ENCODE data around the gene EZH1. TPM values are rescaled to one million over a fixed set of nuclear protein-coding genes. Genes with fewer than 3 reads are reported as not detected.
A peak's percentile ranks its signal among the peaks of the same experiment; 100 is the strongest.

EZH1 gene
- total and polyA plus RNA-seq, 2 of the 4 experiments (the other 2 are of a cell fraction), result 17.6 to 27.3 TPM

- Histone ChIP-seq H3K4me1 (ENCODE audit: control insufficient read depth, insufficient read depth, low read length) (peaks cover 39% of the 10 kb centered on the region), H3K23ac (ENCODE audit: low read depth, low read length) (peak overlapping the region; percentile 21; the same call in 1 of the 2 replicates), H2AK5ac (ENCODE audit: low read depth, low read length) (peak overlapping the region; percentile 29; the same call in 1 of the 2 replicates), H3K14ac (replicated peaks; ENCODE audit: low read depth, low read length) (peak overlapping the region; percentile 72), H4K20me1 (ENCODE audit: insufficient read depth, low read length) (peaks cover 34% of the 10 kb centered on the region), H3K9me3 (ENCODE audit: control insufficient read depth, insufficient read depth, low read length) (no peaks in the 10 kb centered on the region), H2AFZ (replicated peaks; ENCODE audit: low read length, poor library complexity) (peak overlapping the region; percentile 78), H2AK9ac (replicated peaks; ENCODE audit: low read depth, low read length, poor library complexity) (peak overlapping the region; percentile 72), H3K9ac (ENCODE audit: low read depth, low read length) (peak overlapping the region; percentile 62), H3K56ac (ENCODE audit: extremely low read depth, insufficient read depth, low read length) (no peak overlapping the region), H3K9me1 (ENCODE audit: insufficient read depth, low read length) (peaks cover 16% of the 10 kb centered on the region), H4K8ac (ENCODE audit: low read depth in 2 of 2, low read length in 2 of 2) (peak overlapping the region; percentile 59 to 94; a peak in 3 of 4 replicates), H3K4me3 (ENCODE audit: insufficient read depth, low read depth, low read length) (peak overlapping the region; percentile 82), H2BK120ac (ENCODE audit: low read depth, low read length) (peak overlapping the region; percentile 46), H3K4ac (ENCODE audit: low read depth, low read length) (peak overlapping the region; percentile 90), H3K79me1 (ENCODE audit: low read depth in 1 of 2, low read length in 2 of 2) (peaks cover 15 to 76% of the 10 kb centered on the region in 2 experiments; a peak in 3 of 4 replicates), H3K36me3 (ENCODE audit: control insufficient read depth, insufficient read depth, low read length) (peaks cover 13% of the 10 kb centered on the region; the same call in 1 of the 2 replicates), H3K27ac (ENCODE audit: insufficient read depth, low read length) (peak overlapping the region; percentile 65), H2BK15ac (ENCODE audit: low read depth, low read length) (peak overlapping the region; percentile 24; the same call in 1 of the 3 replicates), H4K91ac (ENCODE audit: insufficient read depth, low read depth, low read length) (peak overlapping the region; percentile 79), H2BK5ac (ENCODE audit: low read depth, low read length, poor library complexity, severe bottlenecking) (peak overlapping the region; percentile 58), H3K18ac (ENCODE audit: low read depth, low read length) (peak overlapping the region; percentile 19; the same call in 1 of the 2 replicates), H2BK20ac (ENCODE audit: low read depth, low read length) (peak overlapping the region; percentile 63), H3K27me3 (ENCODE audit: control insufficient read depth, insufficient read depth, low read length) (no peaks in the 10 kb centered on the region), H3K4me2 (ENCODE audit: low read depth, low read length) (peak overlapping the region; percentile 79), H4K5ac (ENCODE audit: low read depth, low read length) (peak overlapping the region; percentile 19)
- ATAC-seq (ENCODE audit: low read depth) (peak; percentile 72), DNase-seq (peak; percentile 99)
- no TSS peak for BruUV-seq (replicated peaks)
- intact Hi-C loops (cut with micrococcal nuclease) (no loop called here), in situ Hi-C loops (cut with MboI; ENCODE audit: low sequenced_read_pairs) (loop anchor here (25.0 kb wide), 1 partner anchor 635 kb away; no protein-coding TSS in a partner anchor), dilution Hi-C loops (cut with HindIII; ENCODE audit: low sequenced_read_pairs, unreplicated experiment) (no loop called here)
- CTCF ChIA-PET, result interaction anchor here (0.8 to 3.8 kb wide), 2 partner anchors 99 kb away, joined by 3 to 15 read pairs; partner anchors contain the start of gene PSMC3IP
- 0% methylated on average over 7 of the region's 33 CpGs; no CpG with 5 or more reads in 1 of the 2 experiments for WGBS, 2 experiments (ENCODE audit: extremely low coverage in 2 of 2, insufficient read length in 1 of 2)
- TF ChIP-seq FOS (IDR thresholded peaks at IDR 0.05; ENCODE audit: low read depth, low read length) (peak; percentile 57; the same call in 1 of the 2 replicates), RCOR1 (IDR thresholded peaks at IDR 0.05; ENCODE audit: insufficient replicate concordance, low read length) (no peak), RAD21 (IDR thresholded peaks at IDR 0.05; ENCODE audit: low read length) (no peak), CEBPB (IDR thresholded peaks at IDR 0.05; ENCODE audit: low read depth, low read length) (peak; percentile 98), BHLHE40 (IDR thresholded peaks at IDR 0.05; ENCODE audit: low read depth, low read length) (peak; percentile 19; the same call in 1 of the 2 replicates), MXI1 (IDR thresholded peaks at IDR 0.05; ENCODE audit: borderline replicate concordance, low read depth, low read length) (no peak), MAFK (IDR thresholded peaks at IDR 0.05; ENCODE audit: low read depth, low read length) (no peak), MAZ (IDR thresholded peaks at IDR 0.05; ENCODE audit: borderline replicate concordance, low read depth, low read length) (peak; percentile 95), USF2 (IDR thresholded peaks at IDR 0.05; ENCODE audit: low read depth, low read length) (peak; percentile 95), SMC3 (IDR thresholded peaks at IDR 0.05; ENCODE audit: low read depth, low read length) (no peak)
- POLR2A ChIA-PET (ENCODE audit: unreplicated experiment), result interaction anchor here (0.6 to 0.7 kb wide), 2 partner anchors 101 to 123 kb away, joined by 3 read pairs; no protein-coding TSS in a partner anchor
Observed at GRCh38 chr17:42677012-42677857, 67.6 kb downstream of the EZH1 start.

Data from IMR-90 (cell line).